GM18517 (cell line): ENCODE data around the gene CENPB.
"Not testable (repeated sequence)": the region's sequence is repeated elsewhere in the genome, so short reads cannot be mapped to it uniquely, and the experiment has no call there.

Experiments used
- ATAC-seq: cut with Tn5 transposase; IDR thresholded peaks from one replicate; pipeline ENCODE4 v1.9.1; 2021; ENCODE audit warnings: mild to moderate bottlenecking, moderate library complexity; ENCODE audit not compliant: unreplicated experiment

The CENPB gene

DNA sequence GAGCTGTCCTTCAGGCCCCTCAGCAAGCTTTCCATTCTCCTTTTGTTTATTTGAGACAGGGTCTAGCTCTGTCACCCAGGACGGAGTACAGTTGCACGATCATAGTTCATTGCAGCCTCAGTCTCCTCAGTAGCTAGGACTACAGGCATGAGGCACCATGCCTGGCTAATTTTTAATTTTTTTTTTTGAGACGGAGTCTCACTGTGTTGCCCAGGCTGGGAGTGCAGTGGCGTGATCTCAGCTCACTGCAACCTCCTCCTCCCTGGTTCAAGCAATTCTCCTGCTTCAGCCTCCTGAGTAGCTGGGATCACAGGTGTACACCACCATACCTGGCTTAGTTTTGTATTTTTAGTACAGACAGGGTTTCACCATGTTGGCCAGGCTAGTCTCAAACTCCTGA is 2.7 kb upstream of the CENPB start:
- ATAC-seq: not testable (repeated sequence)

DNA sequence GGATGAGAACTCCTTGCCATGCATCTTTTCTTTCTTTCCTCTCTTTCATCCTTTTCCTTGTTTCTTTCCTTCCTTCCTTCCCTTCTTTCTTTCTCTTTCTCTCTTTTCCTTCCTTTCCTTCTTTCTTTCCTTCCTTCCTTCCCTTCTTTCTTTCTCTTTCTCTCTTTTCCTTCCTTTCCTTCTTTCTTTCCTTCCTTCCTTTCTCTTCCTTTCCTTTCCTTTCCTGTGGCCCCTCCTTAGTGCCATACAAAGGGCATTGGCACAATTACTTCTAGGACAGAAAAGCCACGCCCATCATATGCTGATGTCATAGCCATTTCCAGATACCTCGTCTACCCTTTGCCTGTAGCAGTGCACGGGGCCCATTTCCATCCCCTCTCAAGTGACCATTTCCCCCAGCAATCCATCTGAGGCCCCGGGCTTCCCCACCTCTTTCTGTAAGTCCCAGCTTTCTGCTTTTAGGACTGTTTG is 2.2 kb upstream of the CENPB start:
- ATAC-seq: no peak

DNA sequence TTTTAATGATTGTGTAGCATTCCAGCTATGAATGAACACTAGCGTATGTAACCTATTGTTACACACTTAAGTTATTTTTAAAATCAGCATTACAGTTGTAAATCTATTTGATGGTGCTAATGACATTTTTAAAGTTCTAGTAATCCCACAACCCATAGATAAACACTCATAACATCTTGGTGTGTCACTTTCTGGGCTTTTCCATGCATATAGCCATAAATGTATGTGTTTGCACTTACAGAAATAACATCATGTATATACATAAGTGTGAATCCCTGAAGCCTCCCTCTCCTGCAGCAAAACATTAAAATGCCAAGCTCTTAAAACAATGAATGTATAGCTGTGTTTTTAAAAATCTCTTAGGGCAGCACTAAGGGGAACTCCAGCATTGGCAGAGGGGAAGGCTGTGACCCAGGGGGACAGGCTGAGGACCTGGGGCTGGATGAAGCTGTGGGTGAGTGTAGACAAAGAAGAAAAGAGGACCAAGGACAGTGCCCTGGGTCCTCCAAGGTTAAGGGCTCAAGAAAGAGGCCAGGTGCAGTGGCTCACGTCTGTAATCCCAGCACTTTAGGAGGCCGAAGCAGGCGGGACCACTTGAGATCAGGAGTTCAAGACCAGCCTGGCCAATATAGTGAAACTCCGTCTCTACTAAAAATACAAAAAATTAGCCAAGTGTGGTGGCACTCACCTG is 929 bp upstream of the CENPB start:
- ATAC-seq: no peak

DNA sequence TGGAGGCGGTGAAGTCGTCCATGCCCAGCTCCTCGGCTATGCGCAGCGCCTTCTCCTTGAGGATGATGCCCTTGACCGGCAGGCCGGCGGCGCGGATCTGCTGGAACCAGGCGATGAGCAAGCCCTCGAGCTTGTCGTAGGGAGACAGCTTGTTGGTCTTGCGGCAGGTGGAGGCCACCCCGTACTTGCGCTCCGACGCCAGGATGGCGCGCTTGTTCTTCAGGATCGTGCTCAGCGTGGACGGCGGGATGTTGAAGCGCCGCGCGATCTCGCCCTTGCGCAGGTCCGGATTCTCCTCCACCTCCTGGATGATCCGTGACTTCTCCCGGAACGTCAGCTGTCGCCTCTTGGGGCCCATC is 435 bp downstream of the CENPB start:
- no peak for ATAC-seq

DNA sequence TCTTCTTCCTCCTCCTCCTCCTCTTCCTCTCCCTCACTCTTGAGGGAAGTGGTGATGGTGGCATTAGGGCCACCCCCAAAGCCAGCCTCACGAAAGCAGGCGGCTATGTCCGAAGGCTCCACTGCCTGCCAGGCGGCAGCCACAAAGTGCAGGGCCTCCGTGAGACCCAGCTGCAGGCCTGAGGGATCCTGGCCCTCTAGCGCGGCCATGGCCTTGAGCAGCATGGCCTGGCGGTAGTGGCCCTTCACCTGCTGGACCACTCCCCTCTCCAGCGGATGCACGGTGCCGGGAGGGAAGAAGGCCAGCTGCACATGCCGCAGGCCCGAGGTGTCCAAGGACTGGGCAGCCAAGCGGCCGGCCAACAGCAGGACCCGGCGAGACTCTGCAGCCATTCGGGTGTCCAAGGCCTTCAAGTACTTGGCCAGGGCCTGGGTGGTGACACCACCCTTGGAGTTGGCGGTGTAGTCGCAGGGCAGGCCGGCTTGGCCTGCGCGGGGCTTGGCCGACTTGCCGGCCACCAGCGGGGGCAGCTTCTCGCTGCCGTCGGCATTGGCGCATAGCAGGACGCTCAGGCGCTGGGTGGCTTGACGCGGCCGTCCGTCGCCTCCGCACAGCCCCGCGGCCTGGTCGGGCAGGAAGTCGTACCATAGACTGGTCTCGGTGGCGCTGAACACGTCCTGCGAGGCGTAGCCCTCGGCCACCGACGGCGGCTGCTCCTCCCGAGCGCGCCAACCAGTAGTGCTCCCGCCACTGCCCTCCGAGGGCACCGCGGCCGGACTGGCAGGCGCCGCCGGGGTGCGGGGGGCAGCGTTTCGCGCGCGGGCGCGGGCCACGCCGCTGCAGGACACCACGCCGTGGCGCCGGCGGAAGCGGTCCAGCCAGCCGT is 1.1 kb downstream of the CENPB start:
- ATAC-seq: no peak

DNA sequence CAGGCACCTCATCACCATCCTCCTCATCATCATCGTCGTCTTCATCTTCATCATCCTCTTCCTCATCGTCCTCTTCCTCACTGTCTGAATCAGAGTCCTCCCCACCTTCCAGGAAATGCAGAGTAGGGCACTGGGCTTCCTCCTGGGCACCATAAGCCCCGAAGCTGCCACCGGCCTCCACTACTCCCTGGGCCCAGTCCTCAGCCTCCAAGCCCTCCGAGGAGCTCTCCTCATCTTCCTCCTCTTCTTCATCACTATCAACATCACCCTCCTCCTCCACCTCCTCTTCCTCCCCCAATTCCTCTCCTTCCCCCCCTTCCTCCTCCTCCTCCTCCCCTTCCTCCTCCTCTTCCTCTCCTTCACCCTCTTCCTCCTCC is 1.7 kb downstream of the CENPB start:
- ATAC-seq: no peak

DNA sequence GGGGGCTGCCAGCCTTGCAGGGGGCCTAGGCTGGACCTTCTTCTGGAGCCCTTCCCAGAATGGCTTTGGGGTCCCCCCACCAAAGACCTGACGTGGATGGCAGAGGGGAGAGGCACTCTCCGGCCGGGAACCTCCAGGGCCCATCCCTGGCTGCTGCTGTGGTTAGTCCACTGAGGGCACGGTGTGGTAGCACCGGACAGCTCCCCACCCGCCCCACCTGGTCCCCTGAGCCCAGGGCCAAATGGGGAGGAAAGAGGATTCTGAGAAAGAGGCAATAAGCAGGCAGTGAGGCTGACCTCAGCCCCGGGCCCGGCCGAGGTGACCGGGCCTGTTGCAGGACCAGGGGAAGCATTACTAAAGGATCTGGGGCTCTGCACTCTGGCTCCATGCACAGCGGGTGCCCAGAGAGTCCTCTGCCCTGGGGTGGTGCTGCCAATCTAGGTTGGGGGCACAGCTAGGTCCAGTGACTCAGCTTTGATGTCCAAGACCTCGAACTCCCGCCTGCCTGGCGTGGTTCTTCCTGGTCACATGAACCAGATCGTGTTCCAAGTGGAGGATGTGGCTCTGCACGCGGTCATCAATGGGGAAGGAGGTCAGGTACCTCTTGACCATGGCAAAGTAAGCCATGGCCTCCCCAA is 2.2 kb downstream of the CENPB start:
- no peak for ATAC-seq

DNA sequence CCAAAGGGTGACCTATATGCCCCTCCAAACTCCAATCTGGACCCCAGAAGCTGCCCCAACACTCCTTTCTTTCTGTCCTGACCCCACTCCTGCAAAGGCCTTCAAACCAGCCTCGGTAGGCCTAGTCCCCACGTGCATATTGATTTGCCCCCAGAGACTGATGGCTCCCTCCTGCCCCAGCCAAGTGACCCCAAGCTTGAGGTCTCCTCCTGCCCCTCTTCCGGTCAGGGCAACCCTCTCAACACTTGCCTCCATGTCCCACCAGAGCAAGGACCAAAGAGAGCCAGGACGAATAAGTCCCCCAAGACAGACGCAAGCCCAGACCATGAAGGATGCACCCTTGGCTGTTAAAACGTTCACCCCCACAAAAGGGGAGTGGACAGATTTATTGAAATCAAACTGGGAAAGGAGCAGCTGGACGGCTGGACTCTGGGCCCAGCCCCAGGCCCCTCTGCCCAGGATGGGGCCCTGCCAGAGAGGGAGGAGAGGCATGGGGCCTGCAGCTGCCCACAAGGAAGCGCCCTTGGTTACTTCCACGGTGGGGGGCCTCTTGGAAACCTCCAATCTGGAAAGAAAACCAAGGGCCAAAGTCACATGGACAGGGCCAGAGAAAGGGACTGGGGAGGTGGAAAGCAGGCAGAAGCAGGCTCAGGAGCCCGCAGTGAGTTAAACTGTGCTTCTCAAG is 2.9 kb downstream of the CENPB start:
- ATAC-seq: no peak

DNA sequence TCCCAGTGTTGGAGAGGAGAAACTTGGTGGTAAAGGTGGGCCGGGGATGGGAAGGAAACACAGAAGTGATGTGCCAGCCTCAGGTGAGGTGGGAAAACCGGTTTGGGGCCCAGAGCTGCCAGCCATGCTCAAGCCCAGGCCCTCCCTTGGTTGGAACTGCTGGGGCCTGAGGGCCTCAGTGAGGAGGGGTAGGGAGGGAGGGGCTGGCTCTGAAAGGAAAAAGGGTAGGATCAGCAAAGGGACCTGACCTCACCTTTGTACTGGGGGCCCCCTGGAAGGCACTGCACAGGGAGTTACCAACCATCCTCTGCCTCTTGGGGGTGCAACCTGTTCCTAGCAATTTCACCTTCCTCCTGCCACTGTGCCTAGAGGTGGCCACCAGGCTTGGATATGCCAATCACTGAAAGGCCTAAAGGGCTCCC is 3.5 kb downstream of the CENPB start:
- no peak for ATAC-seq

DNA sequence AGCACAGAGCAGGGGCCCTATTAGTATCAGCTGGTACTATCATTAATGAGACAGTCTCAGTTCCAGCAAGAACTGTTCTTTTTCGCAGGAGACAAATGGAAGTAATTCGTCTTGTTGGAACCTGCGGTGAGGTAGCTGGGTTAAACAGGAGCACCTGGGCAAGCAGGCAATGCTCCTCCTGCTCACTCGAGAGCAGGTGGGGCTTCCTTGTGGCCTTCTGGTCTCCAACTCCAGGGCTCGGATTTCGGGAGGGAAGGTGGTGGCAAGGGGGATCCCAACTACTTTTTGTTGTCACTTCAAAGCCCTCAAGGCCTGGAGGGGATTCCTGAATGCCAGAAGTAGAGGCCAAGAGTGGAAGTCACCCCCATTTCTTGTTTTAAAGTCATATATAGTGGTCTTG is 3.9 kb downstream of the CENPB start:
- no peak for ATAC-seq

DNA sequence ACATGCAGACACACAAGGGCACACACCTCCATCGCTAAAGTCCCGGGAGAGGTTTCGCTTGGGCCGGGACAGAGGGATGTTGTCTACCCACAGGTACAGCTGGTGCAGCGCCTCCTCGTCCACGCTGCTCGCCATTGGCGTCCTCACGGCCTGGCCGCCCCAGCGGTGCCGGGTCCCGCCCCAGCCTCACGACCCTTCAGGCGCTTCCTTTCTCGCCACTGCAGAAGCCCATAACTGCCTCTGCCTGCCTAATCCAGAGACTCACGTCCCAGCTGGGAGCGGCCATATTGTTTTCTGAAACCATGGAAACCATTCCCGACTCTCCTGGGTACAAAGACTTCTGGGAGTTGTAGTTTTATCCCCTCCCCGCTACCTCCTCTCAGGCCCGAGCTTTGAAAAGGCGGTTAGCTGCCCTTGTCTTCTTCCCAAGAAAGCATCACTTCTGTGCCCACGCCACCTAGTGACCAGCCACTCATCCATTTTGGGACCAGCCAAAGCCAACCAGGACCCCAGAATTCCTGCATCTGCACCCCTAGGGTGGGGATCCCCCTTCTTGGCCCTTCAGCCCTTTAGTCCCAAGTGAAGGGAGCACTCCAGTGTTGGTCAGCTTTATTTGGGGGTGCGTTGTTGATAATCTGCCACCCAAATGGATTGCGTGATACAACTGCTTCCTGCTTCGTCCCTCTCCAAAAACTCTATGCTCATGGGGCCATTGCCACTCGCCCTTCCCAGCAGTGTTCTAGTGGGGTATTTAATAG is 5.2 kb downstream of the CENPB start, which contains the start of gene SPEF1:
TSS of gene SPEF1 (minus strand) at position 296 of the 758 bp plus-strand sequence. CDS start at position 135, 161 bp downstream.
- ATAC-seq: no peak

DNA sequence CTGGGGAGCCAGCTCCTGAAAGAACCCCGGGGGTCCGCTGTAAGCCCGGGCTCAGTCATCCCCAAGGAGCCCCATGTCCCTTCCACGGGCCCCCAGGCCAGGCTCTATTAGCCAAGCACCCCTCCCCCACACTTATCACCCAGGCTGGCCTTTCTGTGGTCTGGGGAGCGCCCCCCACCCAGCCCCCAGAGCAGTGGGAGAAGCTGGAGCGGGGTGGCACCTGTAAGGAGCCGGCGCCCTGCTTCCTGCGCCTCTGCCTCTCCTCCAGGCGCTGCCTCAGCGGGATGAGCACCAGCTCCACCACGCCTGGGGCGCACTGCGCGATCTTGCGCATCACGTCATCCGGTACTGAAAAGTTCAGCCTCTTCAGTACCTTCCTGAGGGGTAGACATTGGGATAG is 7.6 kb downstream of the CENPB start:
- no peak for ATAC-seq

DNA sequence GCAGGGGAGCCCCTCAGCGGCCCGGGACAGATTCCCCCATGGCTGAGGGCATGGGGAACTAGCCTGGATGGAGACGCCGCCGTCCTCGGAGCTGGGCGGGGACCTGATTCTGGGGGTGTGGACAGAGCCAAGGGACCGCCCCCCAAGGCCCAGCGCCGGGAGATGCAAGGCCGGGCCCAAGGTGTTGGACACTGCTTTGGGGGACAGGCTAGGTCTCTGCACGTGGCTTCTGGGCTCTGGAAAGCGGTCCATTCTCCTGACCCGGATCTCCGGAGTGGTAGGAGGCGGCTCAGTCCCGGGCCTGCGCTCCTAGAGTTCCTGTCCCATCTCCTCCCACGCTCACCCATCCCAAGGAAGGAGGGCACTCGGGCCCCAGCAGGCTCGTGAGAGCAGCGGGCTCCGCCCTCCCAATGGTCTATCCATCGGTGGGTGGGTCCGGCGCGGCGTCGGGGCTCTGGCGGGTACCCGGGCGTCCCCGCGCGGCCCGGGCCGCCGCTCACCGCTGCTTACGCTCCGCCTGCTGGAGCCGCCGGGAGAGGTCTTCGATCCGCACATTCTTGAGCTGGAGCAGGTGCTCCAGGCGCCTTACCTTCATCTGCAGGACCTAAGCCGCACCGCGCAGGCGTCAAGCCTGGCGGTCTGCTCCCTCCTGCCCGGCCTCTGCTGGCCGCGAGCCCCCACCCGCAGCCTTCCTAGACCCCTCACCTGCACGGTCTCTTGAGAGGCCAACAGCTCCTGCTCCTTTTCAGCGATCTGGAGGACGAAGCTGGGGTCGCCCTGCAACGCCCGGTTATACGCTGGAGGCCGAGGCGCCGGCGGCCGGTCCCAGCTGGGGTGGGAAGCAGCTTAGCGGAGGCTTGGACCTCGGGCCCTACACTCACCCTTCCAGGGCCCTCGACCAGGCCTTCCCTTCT is 8.6 kb downstream of the CENPB start:
- no peak for ATAC-seq

DNA sequence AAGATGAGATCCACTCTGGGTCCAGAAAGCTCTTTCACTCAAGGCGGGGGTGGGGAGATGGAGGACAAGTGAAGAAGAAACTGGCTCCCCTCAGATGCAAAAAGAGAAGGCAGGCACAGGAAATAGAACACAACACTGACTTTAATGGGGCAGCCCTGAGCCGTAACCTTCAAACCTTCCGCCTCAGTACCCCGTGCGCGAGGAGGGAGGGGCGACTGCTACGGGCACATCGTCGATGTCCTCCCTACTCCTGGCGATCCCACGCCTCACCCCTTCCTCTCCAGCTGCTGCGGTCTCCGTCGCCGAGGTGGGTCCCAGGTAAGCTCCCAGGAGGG is 9.2 kb downstream of the CENPB start:
- ATAC-seq: no peak

DNA sequence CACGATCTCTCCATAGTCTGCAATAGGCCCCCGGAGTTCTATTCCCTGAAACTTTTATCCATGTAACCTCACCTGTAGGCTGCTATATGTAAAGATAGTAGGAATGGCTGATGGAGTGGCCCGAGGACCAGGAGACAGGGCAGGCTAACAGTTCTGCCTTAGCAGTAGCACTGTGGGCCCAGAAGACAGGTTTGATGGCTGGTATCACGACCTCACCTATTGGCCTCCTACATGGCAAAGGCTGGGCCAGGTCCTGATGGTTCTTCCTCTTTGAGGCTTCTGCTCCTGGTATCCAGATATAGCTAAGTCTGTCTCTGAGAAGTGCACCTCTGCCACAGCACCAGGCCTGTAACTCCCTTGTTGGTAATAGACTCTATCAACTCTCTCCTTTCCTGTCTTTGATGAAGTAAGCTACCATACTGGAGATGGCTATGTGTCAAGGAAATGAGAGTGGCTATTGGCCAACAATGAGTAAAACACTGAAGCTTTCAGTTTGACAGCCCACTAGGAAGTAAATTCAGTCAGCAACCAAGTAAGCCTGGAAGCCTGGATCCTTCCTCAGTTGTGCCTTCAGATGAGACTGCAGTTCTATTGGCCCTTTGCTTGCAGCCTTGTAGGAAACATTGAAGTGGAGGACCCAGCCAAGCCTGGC is 11.0 kb downstream of the CENPB start:
- no peak for ATAC-seq

DNA sequence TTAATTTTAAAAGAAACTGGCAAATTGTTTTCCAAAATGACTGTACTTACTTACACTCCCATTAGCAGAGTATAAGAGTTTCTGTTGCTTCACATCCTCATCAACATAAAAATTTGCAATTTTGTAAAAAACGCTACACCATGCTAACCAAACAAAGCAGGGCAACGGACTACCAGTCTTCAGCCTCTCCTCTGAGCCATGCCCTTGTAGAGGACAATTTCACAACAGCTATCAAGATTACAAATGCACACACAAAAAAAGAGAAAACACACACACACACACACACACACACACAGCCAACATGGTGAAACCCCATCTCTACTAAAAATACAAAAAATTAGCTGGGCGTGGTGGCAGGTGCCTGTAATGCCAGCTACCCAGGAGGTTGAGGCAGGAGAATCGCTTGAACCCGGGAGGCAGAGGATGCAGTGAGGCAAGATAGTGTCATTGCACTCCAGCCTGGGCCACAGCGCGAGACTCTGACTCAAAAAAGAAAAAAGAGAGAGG is 14.9 kb downstream of the CENPB start:
- ATAC-seq: no peak

DNA sequence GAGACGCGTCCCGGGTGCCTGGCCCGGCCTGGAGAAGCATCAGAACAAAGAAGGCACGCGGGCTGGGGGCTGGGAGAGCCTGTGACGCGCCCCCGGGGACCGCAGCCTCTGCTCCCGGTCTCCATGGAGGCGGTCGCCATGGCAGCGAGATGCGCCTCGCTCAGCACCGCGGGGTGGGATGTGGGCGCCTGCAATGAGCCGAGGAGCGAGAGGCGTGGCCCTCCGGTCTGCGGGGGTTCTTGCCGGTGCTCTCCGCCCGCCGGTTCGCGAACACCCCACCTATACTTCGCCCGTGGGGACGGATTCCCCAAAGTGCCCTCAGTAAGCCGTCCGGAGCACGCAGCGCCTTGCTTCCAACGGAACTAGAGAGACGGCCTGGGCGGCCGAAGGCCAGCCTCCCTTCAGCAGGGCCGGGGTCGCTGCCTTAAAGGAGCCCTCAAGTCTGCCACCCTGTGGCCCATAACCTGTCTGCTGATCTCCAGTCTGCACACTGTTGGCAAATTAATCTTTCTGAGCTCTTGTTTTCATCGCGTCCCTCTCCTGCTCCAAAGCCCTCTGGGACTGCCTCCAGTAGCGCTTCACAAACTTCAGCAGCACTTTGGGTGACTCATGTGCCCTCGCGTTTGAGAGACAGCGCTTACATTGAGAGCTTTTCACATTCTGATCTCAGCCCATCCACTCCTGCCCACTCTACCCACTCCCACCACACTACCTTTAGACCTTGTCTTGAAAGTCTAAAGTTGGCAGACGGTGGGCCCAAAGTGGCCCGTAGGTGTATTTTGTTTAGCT is 18.0 kb downstream of the CENPB start:
- ATAC-seq: peak; percentile 50
